ENCODE measurements around the gene KRT25.

DNA sequence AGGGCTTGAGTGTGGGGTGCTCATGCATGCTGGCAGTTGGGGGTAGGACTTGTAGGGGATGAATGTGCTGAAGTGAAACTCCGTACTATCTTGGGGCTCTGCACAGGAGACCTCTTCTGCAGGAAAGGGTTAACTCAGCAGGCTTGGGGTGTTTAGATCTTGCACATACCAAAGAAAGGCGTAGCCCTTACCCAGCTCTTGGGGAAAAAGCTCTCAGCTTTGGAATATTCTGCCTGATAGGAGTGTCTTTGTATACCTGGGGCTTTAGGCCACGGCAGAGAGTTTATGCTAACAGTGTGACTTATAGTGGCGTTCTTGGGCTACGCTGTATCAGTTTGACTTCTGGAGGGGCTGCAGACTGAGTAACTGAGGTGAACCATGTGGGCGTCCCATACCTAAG lies 21.1 kb downstream of the KRT25 start:
- TF ChIP-seq POLR2AphosphoS5 (IDR thresholded peaks at IDR 0.05), result no peak
- TF ChIP-seq, protein P1, sequence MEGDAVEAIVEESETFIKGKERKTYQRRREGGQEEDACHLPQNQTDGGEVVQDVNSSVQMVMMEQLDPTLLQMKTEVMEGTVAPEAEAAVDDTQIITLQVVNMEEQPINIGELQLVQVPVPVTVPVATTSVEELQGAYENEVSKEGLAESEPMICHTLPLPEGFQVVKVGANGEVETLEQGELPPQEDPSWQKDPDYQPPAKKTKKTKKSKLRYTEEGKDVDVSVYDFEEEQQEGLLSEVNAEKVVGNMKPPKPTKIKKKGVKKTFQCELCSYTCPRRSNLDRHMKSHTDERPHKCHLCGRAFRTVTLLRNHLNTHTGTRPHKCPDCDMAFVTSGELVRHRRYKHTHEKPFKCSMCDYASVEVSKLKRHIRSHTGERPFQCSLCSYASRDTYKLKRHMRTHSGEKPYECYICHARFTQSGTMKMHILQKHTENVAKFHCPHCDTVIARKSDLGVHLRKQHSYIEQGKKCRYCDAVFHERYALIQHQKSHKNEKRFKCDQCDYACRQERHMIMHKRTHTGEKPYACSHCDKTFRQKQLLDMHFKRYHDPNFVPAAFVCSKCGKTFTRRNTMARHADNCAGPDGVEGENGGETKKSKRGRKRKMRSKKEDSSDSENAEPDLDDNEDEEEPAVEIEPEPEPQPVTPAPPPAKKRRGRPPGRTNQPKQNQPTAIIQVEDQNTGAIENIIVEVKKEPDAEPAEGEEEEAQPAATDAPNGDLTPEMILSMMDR (IDR thresholded peaks at IDR 0.05), result no peak
- TF ChIP-seq POLR2A (IDR thresholded peaks at IDR 0.05), result no peak

Measured in prostate gland (tissue), 2 donors.